ENCODE results near the gene TEAD1.
A peak's percentile ranks its signal among the peaks of the same experiment; 100 is the strongest.

TEAD1 gene

DNA sequence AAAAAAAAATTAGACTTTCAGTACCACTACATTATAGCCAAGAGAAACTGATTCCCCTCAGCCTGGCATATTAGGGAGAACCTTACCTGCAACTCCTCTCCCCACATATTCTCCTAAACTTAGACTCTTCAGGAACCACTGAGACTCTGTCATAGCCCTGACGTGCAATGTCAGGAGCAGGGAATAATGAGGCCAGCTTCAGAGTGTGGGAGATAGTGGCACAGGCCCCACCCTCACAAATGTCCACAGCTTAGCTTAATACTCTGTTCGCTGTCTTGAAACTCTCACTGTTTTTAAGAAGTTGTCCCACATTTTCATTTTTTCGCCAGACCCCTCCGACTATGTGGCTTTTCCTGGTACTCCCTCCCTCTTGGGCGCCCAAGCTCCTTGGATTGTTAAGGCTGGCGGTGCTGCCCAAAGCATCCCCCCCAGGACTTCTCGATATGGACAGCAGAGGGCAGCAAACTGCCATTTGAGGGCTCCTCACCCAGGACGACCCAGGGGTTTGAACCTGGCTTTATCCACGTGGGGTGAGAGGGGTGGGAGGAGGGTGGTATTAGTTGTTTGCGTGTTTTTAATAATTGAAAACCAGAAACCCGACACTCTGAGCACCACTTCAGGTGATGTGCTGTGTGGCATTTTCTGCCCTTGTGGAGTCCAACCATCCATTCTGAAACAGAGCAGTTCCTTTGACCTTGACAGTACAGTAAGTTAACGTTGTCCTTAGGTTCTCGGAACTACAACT, 289.7 kb downstream of the TEAD1 start:
- DNase-seq: peak; percentile 75

DNA sequence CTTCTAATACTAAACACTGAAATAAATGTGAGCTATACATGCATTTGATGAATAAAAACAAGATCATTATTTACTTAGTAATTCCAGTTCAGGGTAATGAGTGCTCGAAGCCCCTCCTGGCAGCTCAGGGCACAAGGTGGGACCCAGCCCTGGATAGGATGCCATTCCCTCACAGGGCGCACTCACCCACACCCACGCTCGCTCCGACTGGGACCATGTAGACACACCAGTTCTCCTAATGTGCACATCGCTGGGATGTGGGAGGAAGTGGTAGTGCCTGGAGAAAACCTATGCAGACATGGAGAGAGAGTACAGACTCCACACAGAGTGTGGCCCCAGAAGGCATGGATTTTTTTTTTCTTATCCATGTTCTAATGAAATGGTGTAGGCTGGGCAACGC, 290.4 kb downstream of the TEAD1 start:
- DNase-seq: no peak

DNA sequence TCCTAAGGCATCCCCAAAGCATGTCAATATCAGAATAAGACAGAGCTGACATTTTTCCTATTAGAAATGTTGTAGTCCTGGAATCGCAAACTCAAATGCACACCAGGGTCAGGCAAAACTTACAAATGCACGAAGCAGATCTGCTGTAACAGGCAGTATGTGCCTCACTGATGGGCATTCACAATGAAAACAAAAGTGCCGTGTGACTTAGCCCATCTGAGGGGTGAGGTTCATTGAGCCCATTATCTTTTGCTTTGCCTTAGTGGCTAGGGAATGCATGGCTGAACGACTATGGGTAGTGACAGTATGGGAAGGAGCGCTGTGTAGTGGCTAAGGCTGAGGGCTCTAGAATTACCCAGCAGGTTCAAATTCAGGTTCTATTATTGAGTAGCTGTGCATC, 291.8 kb downstream of the TEAD1 start:
- no peak for DNase-seq

DNA sequence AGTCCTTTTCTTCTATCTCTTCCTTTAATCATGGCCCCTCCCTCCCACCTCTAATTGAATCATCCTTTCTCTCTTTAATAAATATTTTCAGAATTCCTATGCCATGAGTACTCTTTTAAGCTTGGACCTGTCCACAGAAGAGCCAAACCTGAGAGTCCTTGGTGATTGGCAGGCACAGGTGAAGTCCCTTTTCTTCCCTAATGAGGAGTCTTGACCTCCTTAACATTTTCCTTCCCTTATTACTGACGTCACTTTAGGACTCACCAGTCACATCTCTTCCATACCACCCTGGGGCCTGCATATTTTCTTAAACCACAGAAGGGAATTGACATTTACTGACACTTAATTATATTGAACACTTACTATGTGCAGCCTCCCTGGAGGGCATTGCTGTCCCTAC, 293.9 kb downstream of the TEAD1 start:
- no peak for DNase-seq

DNA sequence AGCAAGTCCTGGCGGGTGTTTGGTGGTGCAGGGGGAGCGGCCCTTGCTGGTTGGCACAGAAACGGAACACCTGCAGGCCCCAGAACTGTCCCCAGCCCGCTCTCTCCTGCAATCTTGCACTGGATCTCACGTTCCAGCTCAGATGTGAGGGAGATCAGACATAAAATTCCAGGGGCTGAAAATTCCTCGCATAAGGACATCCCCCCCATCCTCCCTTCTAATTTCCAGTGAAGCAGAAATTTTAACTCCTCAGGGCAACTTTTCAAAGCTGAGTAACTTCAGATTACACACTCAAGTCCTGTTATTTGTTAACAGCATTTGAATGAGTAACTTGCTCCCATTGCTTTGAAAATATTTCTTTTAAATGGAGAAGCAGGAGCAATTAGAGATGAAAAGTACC, 294.6 kb downstream of the TEAD1 start:
- no peak for DNase-seq

DNA sequence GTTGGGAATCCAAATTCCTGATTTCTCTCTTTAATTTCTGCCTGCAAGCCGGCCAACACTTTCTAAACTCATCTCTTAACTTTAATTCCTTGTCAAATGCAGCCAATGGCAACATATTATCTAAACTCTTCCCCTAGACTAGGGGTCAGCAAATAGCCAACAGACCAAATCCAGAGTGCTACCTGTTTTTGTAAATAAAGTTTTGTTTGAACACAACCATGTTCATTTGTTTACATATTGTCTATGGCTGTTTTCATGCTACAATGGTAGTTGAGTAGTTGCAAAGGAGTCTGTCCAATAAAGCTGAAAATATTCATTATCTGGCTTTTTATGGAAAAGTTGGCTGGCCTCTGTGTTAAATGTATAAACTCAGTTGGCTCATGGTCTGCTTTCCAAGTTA, 297.7 kb downstream of the TEAD1 start:
- DNase-seq: no peak

DNA sequence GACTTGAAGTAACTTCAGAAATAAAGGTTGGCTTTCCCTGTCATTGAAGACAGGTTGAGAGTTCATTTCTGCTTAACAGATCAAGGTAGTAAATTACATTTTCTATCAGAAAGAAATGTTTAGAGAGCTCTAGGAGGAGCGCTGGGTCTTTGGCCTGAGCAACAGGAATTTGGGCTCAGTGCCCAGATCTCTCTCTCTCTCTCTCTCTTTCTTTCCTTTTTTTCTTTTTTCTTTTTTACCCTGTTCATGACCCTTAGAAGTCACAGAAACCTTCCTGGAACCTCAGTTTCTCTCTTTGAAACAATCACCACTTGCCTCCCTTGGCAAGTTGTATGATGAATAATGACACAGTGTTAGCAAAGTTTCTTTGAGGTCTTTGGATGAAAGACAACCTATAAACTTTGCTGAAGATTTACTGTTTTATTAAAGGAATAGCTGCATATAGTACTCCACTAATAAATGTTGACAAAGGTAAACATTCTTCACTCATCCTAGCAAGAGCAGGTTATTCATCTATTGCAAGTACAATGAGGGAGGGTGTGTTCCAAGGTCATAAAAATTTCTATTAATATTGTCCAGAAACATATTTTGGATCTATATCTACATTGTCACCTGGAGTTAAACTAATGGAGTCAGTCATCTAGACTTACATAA, 299.4 kb downstream of the TEAD1 start:
- no peak for DNase-seq

DNA sequence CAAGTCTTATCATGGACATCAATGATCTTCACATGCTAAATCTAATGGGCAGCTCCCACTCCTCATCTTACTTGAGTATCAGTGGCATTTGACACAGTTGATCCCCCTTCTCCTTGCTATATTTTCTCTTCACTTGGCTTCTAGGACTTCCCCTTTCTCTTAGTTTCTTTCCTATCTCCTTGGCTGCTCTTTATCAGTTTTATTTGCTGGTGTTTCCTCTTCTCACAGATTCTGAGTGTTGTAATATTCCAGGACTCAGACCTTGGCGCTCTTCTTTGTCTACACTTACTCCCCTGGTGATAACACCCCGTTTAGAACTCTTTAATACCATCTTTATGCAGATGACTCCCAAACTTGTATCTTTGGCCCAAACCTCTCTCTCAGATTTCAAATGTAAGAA, 301.0 kb downstream of the TEAD1 start:
- DNase-seq: no peak

DNA sequence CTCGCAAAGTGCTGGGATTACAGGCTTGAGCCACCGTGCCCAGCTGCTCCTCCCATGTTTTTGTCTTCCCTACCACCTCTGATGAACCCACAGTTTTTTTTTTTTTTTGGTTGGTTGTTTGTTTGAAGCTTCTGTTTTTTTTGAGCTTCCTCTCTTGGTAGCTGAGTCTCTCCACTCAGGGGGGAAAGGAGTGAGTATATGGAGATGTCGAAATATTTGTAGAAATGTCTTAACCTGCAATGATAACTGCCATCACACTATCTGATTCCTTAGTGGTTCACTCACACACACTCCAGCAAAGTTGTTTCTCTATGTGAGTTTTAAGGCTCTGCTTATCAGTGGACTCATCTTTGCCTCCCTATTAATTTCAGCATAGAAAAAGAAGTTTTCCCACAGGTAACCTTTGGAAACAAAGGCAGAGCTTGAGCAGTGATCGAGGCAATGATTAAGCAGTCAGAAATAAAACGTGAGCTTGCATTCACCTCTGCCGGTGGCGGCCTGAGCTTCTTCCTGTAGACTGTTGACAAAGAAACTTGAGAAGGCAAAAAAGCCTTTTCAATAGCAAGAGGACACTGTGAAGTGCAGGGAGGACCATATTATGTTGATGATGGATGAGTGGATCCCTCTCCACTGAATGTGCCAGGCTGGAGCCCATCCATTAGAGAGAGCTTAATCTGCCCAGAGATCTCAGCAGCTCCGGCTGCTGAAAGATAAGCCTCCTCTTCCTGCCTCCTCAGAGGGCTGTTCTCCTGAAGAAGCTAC, 305.9 kb downstream of the TEAD1 start:
- DNase-seq: no peak

DNA sequence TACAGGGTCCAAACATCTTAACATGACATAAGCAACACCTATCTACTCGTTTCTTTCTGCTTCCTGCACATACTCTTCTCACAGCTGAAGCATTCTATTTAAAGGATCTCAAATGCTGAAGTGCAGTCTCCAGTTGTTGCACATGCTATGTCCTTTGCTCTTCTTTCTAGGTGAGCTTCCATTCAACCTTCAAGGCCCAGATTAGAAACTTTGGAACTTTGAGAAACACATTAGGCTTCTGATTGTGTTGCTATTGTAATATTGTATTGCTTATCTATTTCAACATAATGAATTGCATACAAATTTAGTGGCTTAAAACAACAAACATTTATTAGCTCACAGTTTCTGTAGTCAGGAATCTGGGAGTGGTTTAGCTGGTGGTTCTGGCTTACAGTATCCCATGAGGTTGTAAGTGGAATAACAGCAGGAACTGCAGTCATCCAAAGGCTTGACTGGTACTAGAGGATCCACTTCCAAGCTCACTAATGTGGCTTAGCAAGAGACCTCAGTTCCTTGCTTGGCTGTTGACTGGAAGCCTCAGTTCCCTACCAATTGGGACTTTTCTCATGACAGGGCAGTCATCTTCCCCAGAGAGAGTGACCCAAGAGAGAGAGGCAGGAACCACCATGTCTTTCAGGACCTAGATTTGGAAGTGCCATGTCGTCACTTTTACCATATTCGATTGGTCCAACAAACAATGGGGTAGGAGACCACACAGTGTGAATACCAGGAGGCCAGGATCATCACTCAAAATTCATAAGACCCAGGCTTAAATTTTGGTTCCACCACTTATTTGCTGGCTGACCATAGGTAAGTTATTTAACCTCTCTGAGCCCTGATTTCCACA, 307.7 kb downstream of the TEAD1 start:
- DNase-seq: no peak

DNA sequence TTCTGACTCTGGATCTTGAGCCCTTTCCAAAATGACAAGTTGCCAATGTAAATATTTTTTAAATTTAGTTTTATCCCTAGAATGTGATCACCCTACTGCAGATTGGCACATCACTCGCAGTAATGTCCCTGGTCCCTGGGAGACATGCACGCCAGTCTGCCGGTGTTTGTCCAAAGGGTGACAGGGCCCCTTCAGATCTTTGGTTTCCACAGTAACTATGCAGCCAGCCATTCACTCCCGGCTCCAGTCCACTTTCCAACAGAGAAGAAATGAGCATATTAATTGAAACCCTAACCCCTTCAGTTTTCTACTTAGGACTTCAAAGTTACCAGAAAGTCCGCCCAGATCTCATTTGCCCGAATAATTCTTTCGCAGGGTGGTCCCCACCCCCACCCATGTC, 309.1 kb downstream of the TEAD1 start:
- DNase-seq: no peak

DNA sequence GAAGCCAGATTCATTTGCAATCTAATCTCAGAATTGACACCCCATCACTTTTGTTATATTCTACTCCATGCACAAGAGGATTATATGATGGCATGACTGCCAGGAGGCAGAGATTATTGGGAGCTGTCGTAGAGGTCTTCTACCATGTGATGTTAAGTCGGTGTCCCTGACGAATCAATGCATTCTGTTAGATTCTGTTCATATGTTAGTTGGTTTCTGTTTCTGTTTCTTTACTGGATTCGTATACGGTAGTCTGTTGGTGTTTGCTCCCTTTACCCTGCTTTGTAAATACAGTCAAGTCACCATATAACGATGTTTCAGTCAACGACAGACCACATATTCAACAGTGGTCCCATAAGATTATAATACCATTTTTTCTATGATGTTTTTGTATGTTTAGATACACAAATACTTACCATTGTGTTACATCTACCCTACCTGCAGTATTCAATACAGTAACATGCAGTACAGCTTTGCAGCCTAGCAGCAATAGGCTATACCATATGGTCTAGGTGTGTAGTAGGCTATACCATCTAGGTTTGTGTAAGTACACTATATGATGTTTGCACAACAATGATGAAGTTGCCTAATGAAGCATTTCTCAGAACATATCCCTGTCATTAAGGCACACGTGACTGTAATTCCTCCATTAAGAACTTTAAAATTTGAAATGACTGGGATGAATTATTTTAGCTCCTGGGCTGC, 312.1 kb downstream of the TEAD1 start:
- no peak for DNase-seq

DNA sequence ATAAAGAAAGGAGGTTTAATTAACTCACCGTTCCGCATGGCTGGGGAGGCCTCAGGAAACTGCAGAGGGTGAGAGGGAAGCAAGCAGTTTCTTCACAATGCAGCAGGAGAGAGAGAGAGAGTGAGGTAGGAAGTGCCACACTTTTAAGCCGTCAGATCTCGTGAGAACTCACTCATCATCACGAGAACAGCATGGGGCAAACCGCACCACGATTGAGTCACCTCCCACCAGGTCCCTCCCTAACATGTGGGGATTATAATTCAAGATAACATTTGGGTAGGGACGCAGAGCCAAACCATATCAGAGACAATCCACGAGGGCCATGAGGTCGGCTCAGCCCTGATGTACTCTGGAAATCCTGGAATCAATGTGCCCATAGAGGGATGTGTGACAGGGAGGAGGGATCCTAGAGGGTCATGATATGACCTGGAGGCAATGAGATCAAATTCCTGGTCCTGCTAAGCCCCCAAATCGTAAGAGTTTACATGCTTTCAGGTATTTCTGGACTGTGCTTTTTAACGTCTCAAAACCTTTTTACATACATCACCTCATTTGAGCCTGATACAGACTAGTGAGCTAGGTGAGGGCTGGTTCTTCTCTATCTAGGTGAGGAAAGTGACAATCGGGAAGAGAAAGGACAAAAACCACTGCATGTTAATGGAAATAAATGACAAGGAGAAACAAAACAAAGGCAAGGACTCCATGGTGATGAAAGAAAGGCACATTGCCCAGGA, 315.4 kb downstream of the TEAD1 start:
- peak; percentile 16 for DNase-seq

DNA sequence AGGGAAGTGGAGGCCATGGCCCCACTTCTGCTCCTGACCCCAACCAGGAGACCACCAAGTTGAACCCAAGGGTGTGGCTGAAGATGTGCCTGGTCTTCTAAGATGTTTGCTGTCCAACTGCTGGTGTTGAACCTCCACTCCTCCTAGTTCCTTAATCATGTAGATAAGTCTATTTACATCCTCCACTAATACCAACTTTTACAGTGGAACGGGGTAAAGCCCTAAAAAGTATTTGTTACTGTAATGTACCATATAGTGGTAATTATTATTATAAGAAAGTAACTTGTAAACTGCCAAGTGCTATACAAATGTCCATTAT, 315.9 kb downstream of the TEAD1 start:
- no peak for DNase-seq

DNA sequence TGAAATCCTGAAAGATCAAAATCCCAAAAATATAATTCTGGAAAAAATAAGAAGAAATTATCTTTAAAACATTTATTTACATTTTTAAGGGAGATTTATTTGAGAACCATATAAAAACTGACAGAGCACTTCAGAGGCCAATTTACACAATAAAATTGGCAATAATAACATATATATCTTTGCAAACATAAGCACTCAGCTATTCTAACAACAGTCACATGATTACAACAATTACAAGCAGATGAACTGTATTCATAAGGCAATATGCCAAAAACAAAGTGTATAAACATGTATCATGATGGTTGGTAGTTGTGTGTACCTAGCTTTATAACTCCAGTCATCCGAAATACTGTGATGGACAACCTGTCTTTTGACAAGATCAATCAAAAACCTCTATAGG, 317.2 kb downstream of the TEAD1 start:
- no peak for DNase-seq

DNA sequence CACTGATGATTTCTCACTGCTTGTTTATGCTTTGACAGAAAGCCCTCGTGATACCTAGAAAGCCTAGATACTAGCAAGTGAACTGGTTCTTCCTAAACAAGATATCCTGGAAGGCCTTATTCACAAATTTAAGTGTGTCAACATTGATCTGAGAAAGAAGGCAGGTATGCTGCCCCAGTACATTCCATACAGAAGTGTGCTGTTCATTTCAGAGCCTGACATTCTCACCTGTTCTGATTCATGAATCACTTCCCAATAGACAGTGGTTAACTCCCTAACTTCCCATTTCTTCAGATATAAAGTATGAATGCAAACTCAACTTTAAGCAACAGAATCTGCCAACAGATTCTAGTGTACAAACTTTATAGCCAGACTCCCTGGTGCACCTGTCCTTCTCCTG, 319.4 kb downstream of the TEAD1 start:
- no peak for DNase-seq

All from activated CD4-positive, alpha-beta T cell treated with anti-CD3 and anti-CD28 coated beads for 48 hours (primary cell).